ENCODE results near the gene THAP4. TPM values are rescaled to one million over a fixed set of nuclear protein-coding genes. Genes with fewer than 3 reads are reported as not detected.
A peak's percentile ranks its signal among the peaks of the same experiment; 100 is the strongest.

Gene THAP4
- total and polyA plus RNA-seq, 2 of the 13 experiments (the other 11 are each of a cell fraction or from before 2014, with no cell fraction given): 59.7 to 75.7 TPM

DNA sequence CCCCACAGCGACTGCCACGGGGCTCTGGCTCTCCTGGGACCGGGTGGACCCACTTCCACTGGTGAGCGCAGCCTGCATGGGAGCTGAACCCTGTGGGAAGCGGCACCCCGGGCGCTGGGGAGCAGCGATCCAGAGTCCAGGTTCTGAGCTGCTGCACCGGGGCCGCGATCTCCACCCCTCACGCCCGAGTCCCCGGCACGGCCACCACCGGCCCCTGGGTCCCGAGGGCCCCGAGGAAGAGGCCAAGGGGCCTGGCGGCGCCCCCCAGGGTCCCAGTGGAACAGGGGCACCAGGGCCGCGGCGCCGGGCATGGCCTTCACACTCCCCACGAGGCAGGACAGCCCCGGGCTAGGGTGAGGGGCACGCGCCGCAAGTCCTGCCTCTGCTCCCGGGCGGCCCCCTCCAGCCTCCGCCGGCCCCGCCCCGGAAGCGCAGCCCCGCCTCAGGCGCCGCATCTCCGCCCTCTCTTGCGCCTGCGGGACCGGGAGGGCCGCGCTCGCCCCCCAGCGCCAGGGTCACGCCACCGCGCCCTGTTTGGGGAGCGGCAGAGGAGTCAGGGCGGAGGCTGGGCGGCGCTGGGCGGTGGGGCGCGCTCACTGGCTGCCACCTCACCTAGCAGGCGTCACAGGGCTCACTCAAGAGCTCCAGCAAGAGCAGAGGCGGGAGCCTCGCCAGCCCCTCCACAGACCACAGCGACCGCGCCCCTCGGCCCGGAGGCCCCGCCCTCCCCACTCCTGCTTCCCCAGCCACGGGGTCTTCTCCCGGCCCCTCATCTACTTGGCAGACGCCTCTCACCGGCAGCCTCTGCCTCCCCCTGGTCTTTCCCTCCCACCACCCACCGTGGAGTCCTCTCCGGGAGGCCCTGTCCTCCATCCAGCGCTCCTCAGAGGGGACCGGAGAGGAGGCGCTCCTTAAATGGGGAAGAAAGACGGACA is 26.8 kb downstream of the THAP4 start (continued):
- TF ChIP-seq, protein P1, sequence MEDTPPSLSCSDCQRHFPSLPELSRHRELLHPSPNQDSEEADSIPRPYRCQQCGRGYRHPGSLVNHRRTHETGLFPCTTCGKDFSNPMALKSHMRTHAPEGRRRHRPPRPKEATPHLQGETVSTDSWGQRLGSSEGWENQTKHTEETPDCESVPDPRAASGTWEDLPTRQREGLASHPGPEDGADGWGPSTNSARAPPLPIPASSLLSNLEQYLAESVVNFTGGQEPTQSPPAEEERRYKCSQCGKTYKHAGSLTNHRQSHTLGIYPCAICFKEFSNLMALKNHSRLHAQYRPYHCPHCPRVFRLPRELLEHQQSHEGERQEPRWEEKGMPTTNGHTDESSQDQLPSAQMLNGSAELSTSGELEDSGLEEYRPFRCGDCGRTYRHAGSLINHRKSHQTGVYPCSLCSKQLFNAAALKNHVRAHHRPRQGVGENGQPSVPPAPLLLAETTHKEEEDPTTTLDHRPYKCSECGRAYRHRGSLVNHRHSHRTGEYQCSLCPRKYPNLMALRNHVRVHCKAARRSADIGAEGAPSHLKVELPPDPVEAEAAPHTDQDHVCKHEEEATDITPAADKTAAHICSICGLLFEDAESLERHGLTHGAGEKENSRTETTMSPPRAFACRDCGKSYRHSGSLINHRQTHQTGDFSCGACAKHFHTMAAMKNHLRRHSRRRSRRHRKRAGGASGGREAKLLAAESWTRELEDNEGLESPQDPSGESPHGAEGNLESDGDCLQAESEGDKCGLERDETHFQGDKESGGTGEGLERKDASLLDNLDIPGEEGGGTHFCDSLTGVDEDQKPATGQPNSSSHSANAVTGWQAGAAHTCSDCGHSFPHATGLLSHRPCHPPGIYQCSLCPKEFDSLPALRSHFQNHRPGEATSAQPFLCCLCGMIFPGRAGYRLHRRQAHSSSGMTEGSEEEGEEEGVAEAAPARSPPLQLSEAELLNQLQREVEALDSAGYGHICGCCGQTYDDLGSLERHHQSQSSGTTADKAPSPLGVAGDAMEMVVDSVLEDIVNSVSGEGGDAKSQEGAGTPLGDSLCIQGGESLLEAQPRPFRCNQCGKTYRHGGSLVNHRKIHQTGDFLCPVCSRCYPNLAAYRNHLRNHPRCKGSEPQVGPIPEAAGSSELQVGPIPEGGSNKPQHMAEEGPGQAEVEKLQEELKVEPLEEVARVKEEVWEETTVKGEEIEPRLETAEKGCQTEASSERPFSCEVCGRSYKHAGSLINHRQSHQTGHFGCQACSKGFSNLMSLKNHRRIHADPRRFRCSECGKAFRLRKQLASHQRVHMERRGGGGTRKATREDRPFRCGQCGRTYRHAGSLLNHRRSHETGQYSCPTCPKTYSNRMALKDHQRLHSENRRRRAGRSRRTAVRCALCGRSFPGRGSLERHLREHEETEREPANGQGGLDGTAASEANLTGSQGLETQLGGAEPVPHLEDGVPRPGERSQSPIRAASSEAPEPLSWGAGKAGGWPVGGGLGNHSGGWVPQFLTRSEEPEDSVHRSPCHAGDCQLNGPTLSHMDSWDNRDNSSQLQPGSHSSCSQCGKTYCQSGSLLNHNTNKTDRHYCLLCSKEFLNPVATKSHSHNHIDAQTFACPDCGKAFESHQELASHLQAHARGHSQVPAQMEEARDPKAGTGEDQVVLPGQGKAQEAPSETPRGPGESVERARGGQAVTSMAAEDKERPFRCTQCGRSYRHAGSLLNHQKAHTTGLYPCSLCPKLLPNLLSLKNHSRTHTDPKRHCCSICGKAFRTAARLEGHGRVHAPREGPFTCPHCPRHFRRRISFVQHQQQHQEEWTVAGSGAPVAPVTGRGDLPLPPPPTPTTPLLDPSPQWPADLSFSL (CRISPR knock-in tag; IDR thresholded peaks at IDR 0.05): 0 out of 2 replicates have a peak, but pooled peaks have one; percentile 37
- TF ChIP-seq ASH2L (IDR thresholded peaks at IDR 0.05; ENCODE audit: insufficient read length, low read depth, low read length) (peak; percentile 54), CC2D1A (CRISPR knock-in tag; IDR thresholded peaks at IDR 0.05) (no peak), ZNF431 (CRISPR knock-in tag; IDR thresholded peaks at IDR 0.05; ENCODE audit: borderline replicate concordance, low read depth) (no peak; the same call in 1 of the 2 replicates), ZNF580 (CRISPR knock-in tag; IDR thresholded peaks at IDR 0.05; ENCODE audit: borderline replicate concordance, low read depth) (peak; percentile 84), ZNF331 (CRISPR knock-in tag; IDR thresholded peaks at IDR 0.05) (peak; percentile 82), CHD2 (IDR thresholded peaks at IDR 0.05; ENCODE audit: low read depth, low read length) (no peak), ZNF607 (CRISPR knock-in tag; IDR thresholded peaks at IDR 0.05; ENCODE audit: borderline replicate concordance) (peak; percentile 82)
- TF ChIP-seq, protein P2, sequence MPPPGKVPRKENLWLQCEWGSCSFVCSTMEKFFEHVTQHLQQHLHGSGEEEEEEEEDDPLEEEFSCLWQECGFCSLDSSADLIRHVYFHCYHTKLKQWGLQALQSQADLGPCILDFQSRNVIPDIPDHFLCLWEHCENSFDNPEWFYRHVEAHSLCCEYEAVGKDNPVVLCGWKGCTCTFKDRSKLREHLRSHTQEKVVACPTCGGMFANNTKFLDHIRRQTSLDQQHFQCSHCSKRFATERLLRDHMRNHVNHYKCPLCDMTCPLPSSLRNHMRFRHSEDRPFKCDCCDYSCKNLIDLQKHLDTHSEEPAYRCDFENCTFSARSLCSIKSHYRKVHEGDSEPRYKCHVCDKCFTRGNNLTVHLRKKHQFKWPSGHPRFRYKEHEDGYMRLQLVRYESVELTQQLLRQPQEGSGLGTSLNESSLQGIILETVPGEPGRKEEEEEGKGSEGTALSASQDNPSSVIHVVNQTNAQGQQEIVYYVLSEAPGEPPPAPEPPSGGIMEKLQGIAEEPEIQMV (CRISPR knock-in tag; IDR thresholded peaks at IDR 0.05; ENCODE audit: low read depth): peak; percentile 63; the same call in 1 of the 2 replicates
- TF ChIP-seq, protein P3, sequence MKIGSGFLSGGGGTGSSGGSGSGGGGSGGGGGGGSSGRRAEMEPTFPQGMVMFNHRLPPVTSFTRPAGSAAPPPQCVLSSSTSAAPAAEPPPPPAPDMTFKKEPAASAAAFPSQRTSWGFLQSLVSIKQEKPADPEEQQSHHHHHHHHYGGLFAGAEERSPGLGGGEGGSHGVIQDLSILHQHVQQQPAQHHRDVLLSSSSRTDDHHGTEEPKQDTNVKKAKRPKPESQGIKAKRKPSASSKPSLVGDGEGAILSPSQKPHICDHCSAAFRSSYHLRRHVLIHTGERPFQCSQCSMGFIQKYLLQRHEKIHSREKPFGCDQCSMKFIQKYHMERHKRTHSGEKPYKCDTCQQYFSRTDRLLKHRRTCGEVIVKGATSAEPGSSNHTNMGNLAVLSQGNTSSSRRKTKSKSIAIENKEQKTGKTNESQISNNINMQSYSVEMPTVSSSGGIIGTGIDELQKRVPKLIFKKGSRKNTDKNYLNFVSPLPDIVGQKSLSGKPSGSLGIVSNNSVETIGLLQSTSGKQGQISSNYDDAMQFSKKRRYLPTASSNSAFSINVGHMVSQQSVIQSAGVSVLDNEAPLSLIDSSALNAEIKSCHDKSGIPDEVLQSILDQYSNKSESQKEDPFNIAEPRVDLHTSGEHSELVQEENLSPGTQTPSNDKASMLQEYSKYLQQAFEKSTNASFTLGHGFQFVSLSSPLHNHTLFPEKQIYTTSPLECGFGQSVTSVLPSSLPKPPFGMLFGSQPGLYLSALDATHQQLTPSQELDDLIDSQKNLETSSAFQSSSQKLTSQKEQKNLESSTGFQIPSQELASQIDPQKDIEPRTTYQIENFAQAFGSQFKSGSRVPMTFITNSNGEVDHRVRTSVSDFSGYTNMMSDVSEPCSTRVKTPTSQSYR (CRISPR knock-in tag; IDR thresholded peaks at IDR 0.05; ENCODE audit: borderline replicate concordance): peak; percentile 70
- TF ChIP-seq, protein P4, sequence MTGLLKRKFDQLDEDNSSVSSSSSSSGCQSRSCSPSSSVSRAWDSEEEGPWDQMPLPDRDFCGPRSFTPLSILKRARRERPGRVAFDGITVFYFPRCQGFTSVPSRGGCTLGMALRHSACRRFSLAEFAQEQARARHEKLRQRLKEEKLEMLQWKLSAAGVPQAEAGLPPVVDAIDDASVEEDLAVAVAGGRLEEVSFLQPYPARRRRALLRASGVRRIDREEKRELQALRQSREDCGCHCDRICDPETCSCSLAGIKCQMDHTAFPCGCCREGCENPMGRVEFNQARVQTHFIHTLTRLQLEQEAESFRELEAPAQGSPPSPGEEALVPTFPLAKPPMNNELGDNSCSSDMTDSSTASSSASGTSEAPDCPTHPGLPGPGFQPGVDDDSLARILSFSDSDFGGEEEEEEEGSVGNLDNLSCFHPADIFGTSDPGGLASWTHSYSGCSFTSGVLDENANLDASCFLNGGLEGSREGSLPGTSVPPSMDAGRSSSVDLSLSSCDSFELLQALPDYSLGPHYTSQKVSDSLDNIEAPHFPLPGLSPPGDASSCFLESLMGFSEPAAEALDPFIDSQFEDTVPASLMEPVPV (CRISPR knock-in tag; IDR thresholded peaks at IDR 0.05): peak; percentile 60
- TF ChIP-seq, protein P5, sequence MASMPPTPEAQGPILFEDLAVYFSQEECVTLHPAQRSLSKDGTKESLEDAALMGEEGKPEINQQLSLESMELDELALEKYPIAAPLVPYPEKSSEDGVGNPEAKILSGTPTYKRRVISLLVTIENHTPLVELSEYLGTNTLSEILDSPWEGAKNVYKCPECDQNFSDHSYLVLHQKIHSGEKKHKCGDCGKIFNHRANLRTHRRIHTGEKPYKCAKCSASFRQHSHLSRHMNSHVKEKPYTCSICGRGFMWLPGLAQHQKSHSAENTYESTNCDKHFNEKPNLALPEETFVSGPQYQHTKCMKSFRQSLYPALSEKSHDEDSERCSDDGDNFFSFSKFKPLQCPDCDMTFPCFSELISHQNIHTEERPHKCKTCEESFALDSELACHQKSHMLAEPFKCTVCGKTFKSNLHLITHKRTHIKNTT (CRISPR knock-in tag; IDR thresholded peaks at IDR 0.05): no peak
